Caco-2 (cell line): ENCODE data around the gene IL22RA1. TPM values are rescaled to one million over a fixed set of nuclear protein-coding genes. Genes with fewer than 3 reads are reported as not detected.

Source experiments
- BruUV-seq: library from RNA; stranded (reverse); fragments of 400-500 nt; replicated peaks from 2 replicates; lab custom pipeline; 2021; lab: Mats Ljungman, UMichigan
- CTCF ChIA-PET: fragments of 300-600 bp; sonication (Branson Sonifier 250); formaldehyde crosslinking; loops from one replicate; lab custom pipeline; 2022; ENCODE audit warnings: antibody characterized with exemption; lab: Charles Lee
- POLR2A ChIA-PET: fragments of 300-600 bp; sonication (Branson Sonifier 250); formaldehyde crosslinking; loops from one replicate; lab custom pipeline; 2022; ENCODE audit warnings: antibody characterized with exemption; lab: Charles Lee
- DNase-seq, 2 experiments: peaks; one replicate each; pipeline versions ENCODE4 v3.0.0 to v3.0.0-alpha.2; 2020 to 2022
- H3K27me3 ChIP-seq: replicated peaks from 2 replicates; pipeline ENCODE4 v1.6.0; 2011; ENCODE audit warnings: low read length; ENCODE audit not compliant: control insufficient read depth, insufficient read depth
- H3K36me3 ChIP-seq: 2 replicates; pipeline ENCODE4 v1.5.1; 2011; ENCODE audit warnings: low read length; ENCODE audit not compliant: control insufficient read depth, insufficient read depth
- H3K4me1 ChIP-seq: fragments of 250-450 bp; sonication (Bioruptor Pico); 2 replicates; pipeline ENCODE4 v1.5.1; 2020; ENCODE audit warnings: mild to moderate bottlenecking
- H3K4me3 ChIP-seq: 2 replicates; pipeline ENCODE4 v1.5.1; 2011; ENCODE audit warnings: low read depth, mild to moderate bottlenecking, control low read depth, low read length
- H3K9me3 ChIP-seq: fragments of 250-450 bp; sonication (Bioruptor Pico); 2 replicates; pipeline ENCODE4 v1.5.1; 2020; ENCODE audit warnings: mild to moderate bottlenecking, moderate library complexity
- H3K27ac Mint-ChIP-seq: one replicate; pipeline ENCODE4 v1.8.0; 2022; ENCODE audit warnings: mixed read lengths; ENCODE audit not compliant: unreplicated experiment
- H3K27me3 Mint-ChIP-seq: one replicate; pipeline ENCODE4 v1.8.0; 2022; ENCODE audit warnings: mixed read lengths; ENCODE audit not compliant: insufficient read depth, unreplicated experiment
- H3K36me3 Mint-ChIP-seq: one replicate; pipeline ENCODE4 v1.8.0; 2022; ENCODE audit warnings: mild to moderate bottlenecking, mixed read lengths; ENCODE audit not compliant: insufficient read depth, unreplicated experiment
- H3K4me1 Mint-ChIP-seq: one replicate; pipeline ENCODE4 v1.8.0; 2022; ENCODE audit warnings: low read depth, mixed read lengths; ENCODE audit not compliant: unreplicated experiment
- H3K4me3 Mint-ChIP-seq: one replicate; pipeline ENCODE4 v1.8.0; 2022; ENCODE audit warnings: mild to moderate bottlenecking, moderate library complexity, mixed read lengths; ENCODE audit not compliant: unreplicated experiment
- H3K9me3 Mint-ChIP-seq: one replicate; pipeline ENCODE4 v1.8.0; 2022; ENCODE audit warnings: mixed read lengths; ENCODE audit not compliant: unreplicated experiment
- CTCF ChIP-seq, 2 experiments: fragments of 200-600 bp in 1 of 2; IDR thresholded peaks; 1 replicate in 1 of 2; 2 replicates in 1 of 2; pipeline versions ENCODE4 v1.5.1 to v1.8.0; 2011 to 2022; ENCODE audit warnings: antibody characterized with exemption in 1 of 2, control low read depth in 1 of 2, inconsistent platforms in 1 of 2, low read depth in 1 of 2, low read length in 1 of 2, mild to moderate bottlenecking in 1 of 2, moderate library complexity in 1 of 2; ENCODE audit not compliant: insufficient read depth in 1 of 2, severe bottlenecking in 1 of 2, unreplicated experiment in 1 of 2
- intact Hi-C: fragments of 100-400 bp; cut with micrococcal nuclease; formaldehyde crosslinking; loops from one replicate; pipeline ENCODE4 v1.10.0; 2022; ENCODE audit not compliant: unreplicated experiment
- total RNA-seq: library from RNA; stranded (reverse); gene quantifications from 2 replicates; pipeline ENCODE4 v1.2.3, GENCODE V29; 2022

IL22RA1 gene
- total RNA-seq, 1 experiment from 2014 or later, result 2.5 TPM

GRCh38 chr1:24119859-24120756 is 22.8 kb downstream of the IL22RA1 start:
- POLR2A ChIA-PET, result interaction anchor here (0.5 to 1.0 kb wide), 3 partner anchors 17 to 140 kb away, joined by 3 to 4 read pairs (median 3); partner anchors contain the start of gene SRSF10
- Mint-ChIP-seq H3K9me3 (no peaks in the 10 kb centered on the region), H3K4me1 (peaks cover 15% of the 10 kb centered on the region), H3K27ac (no peak overlapping the region), H3K27me3 (no peaks in the 10 kb centered on the region), H3K36me3 (no peaks in the 10 kb centered on the region), H3K4me3 (no peak overlapping the region)
- peaks cover 30% of the 10 kb centered on the region for H3K4me1 ChIP-seq
- H3K36me3 ChIP-seq, result no peaks in the 10 kb centered on the region
- no peaks in the 10 kb centered on the region for H3K27me3 ChIP-seq
- CTCF ChIA-PET, result no interaction called here
- TF ChIP-seq CTCF (IDR thresholded peaks at IDR 0.05; ENCODE audit: insufficient read depth in 1 of 2, low read depth in 1 of 2, low read length in 1 of 2, severe bottlenecking in 1 of 2, unreplicated experiment in 1 of 2), result no peak
- intact Hi-C loops, result no loop called here
- no TSS peak for BruUV-seq
- no peak overlapping the region for H3K4me3 ChIP-seq
- DNase-seq, result peak in 1 of 2 experiments; percentile 53
- no peaks in the 10 kb centered on the region for H3K9me3 ChIP-seq

- Mint-ChIP-seq H3K4me1 (peaks cover 15% of the 10 kb centered on the region), H3K4me3 (no peak overlapping the region), H3K27ac (no peak overlapping the region), H3K9me3 (no peaks in the 10 kb centered on the region), H3K36me3 (no peaks in the 10 kb centered on the region), H3K27me3 (no peaks in the 10 kb centered on the region)
- no peaks in the 10 kb centered on the region for H3K36me3 ChIP-seq
- intact Hi-C loops, result no loop called here
- H3K4me1 ChIP-seq, result peaks cover 30% of the 10 kb centered on the region
- BruUV-seq, result no TSS peak
- no peak for DNase-seq
- ChIA-PET POLR2A (interaction anchor here (1.0 kb wide), 1 partner anchor 32 kb away, joined by 3 read pairs; no protein-coding TSS in a partner anchor), CTCF (no interaction called here)
- no peak overlapping the region for H3K4me3 ChIP-seq
- no peak for TF ChIP-seq CTCF (IDR thresholded peaks at IDR 0.05; ENCODE audit: insufficient read depth in 1 of 2, low read depth in 1 of 2, low read length in 1 of 2, severe bottlenecking in 1 of 2, unreplicated experiment in 1 of 2)
- no peaks in the 10 kb centered on the region for H3K27me3 ChIP-seq
- H3K9me3 ChIP-seq, result no peaks in the 10 kb centered on the region
These were observed 23.5 kb downstream of the IL22RA1 start for GRCh38 chr1:24119489-24119858.

GRCh38 chr1:24118410-24119242 is 24.3 kb downstream of the IL22RA1 start:
- no peak for TF ChIP-seq CTCF (IDR thresholded peaks at IDR 0.05; ENCODE audit: insufficient read depth in 1 of 2, low read depth in 1 of 2, low read length in 1 of 2, severe bottlenecking in 1 of 2, unreplicated experiment in 1 of 2)
- no peaks in the 10 kb centered on the region for H3K27me3 ChIP-seq
- no TSS peak for BruUV-seq
- Mint-ChIP-seq H3K9me3 (no peaks in the 10 kb centered on the region), H3K36me3 (no peaks in the 10 kb centered on the region), H3K27ac (peak overlapping the region; percentile 26), H3K4me1 (peaks cover 15% of the 10 kb centered on the region), H3K27me3 (no peaks in the 10 kb centered on the region), H3K4me3 (no peak overlapping the region)
- H3K4me1 ChIP-seq, result peaks cover 30% of the 10 kb centered on the region
- intact Hi-C loops, result no loop called here
- POLR2A ChIA-PET, result no interaction called here
- H3K9me3 ChIP-seq, result no peaks in the 10 kb centered on the region
- peak; percentile 24 to 76 for DNase-seq
- H3K4me3 ChIP-seq, result no peak overlapping the region
- no peaks in the 10 kb centered on the region for H3K36me3 ChIP-seq
- CTCF ChIA-PET, result interaction anchor here (0.6 to 1.0 kb wide), 2 partner anchors 31 to 47 kb away, joined by 4 read pairs; no protein-coding TSS in a partner anchor
